ENCODE data around the gene NDUFA11.

The NDUFA11 gene

GRCh38 chr19:5896365-5897076 lies 7.1 kb downstream of the NDUFA11 start:
- no peak for DNase-seq (ENCODE audit: low spot score)
- TF ChIP-seq, protein P1, sequence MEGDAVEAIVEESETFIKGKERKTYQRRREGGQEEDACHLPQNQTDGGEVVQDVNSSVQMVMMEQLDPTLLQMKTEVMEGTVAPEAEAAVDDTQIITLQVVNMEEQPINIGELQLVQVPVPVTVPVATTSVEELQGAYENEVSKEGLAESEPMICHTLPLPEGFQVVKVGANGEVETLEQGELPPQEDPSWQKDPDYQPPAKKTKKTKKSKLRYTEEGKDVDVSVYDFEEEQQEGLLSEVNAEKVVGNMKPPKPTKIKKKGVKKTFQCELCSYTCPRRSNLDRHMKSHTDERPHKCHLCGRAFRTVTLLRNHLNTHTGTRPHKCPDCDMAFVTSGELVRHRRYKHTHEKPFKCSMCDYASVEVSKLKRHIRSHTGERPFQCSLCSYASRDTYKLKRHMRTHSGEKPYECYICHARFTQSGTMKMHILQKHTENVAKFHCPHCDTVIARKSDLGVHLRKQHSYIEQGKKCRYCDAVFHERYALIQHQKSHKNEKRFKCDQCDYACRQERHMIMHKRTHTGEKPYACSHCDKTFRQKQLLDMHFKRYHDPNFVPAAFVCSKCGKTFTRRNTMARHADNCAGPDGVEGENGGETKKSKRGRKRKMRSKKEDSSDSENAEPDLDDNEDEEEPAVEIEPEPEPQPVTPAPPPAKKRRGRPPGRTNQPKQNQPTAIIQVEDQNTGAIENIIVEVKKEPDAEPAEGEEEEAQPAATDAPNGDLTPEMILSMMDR (IDR thresholded peaks at IDR 0.05; ENCODE audit: extremely low read depth, missing control alignments), result no peak

- TF ChIP-seq, protein P1 (IDR thresholded peaks at IDR 0.05; ENCODE audit: extremely low read depth, missing control alignments), result no peak
- no peak for DNase-seq (ENCODE audit: low spot score)
Observed at GRCh38 chr19:5895890-5896289, 7.7 kb downstream of the NDUFA11 start.

GRCh38 chr19:5895409-5895808 lies 8.2 kb downstream of the NDUFA11 start:
- no peak for DNase-seq (ENCODE audit: low spot score)
- TF ChIP-seq, protein P1 (IDR thresholded peaks at IDR 0.05; ENCODE audit: extremely low read depth, missing control alignments), result no peak

DNA sequence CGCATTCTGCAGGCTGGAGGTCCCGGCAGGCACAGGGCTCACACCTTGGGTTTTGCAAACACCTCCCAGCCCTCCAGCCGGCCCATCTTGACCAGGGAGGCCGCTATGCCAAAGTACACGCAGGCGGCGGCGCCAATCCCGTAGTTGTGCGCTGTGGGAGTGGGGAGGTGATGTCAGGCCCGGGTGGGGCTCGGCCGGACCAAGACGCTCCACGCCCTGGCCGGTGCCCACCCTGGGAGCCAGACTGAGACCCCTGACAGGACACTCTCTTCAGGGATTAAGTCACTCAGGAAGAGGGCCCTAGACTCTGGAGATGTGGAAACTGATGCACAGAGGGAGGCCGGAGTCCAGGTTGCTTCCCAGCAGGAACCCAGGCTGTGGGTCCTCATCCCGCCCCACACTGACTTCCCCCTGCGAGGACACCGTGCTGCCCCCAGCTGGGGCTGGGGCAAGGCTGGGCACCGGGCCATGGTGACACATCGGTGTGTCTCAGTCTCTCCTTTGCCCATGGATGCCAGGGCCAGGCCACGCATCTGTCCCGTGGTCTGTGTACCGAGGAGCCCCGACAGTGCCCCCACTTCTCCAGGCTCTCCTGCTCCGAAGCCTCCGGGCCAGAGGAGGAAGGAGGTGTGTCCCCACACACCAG lies 8.8 kb downstream of the NDUFA11 start:
- TF ChIP-seq, protein P1 (IDR thresholded peaks at IDR 0.05; ENCODE audit: extremely low read depth, missing control alignments), result no peak

DNA sequence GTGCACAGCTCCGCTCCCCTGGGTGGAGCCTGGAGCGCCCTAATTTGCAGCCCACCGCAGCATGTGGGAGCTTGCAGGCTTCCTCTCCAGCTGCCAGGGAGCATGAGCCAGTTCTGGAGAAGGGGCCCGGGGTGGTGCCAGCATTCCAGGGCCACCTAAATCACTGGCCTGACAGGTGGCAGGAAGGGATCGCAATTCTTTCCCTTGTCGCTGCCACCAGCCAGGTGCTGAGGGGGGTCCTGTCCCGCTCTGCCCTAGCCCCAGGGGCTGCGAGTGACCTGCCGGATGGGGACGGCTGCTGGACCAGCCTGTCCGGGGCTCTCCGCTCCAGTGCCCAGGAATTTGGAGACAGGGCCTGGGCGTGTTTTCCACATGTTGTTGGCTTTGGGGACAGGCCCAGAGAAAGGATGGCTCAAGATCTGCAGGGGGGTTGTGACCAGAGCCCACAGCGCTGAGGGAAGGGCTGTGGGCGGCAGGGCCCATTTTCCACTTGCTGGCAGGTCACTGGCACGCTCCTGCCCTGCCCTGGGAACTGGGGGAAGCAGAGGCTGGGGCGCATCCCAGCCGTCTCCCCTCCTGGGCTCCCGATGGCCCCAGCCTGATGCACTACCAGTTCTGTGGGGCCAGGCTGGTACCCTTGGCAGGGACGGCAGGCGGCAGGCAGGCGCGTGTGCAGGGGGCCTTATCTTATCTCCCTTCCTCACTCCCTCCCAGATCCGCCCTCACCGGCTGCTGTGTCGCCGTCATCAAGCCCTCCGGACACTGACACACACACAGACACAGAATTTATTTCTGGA lies 9.5 kb downstream of the NDUFA11 start:
- TF ChIP-seq, protein P1 (IDR thresholded peaks at IDR 0.05; ENCODE audit: extremely low read depth, missing control alignments), result no peak
- DNase-seq (ENCODE audit: low spot score), result no peak

More for the DNA sequence above, 8.8 kb downstream of the NDUFA11 start:
- DNase-seq (ENCODE audit: low spot score), result no peak

DNA sequence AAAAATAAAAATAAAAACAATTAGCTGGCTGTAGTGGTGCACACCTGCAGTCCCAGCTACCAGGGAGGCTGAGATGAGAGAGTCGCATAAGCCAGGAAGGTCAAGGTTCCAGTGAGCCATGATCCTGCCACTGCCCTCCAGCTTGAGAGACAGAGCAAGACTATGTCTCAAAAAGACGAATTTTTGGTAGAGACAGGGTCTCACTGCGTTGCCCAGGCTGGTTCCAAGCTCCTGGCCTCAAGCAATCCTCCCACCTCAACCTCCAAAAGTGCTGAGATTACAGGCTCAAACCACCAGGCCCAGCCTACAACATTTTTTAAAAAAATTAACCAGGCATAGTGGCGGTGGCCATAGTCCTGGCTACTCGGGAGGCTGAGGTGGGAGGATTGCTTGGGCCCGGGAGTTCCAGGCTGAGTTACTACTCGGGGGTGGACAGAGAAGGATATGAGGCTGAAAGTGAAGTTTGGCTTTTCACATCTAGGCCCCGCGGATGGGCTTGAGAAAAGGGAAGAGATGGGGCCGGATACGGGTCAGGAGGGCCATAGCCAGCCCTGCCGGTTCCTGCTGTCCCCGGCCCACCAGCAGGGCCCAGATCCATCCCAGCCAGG lies 10.2 kb downstream of the NDUFA11 start:
- no peak for DNase-seq (ENCODE audit: low spot score)
- TF ChIP-seq, protein P1 (IDR thresholded peaks at IDR 0.05; ENCODE audit: extremely low read depth, missing control alignments), result no peak

Measured in GM20000 (cell line).